Measurements from ENCODE around the gene TCEAL5. TPM values are rescaled to one million over a fixed set of nuclear protein-coding genes. Genes with fewer than 3 reads are reported as not detected.
A peak's percentile ranks its signal among the peaks of the same experiment; 100 is the strongest.
"Not testable (repeated sequence)": the region's sequence is repeated elsewhere in the genome, so short reads cannot be mapped to it uniquely, and the experiment has no call there.

Gene TCEAL5
- total RNA-seq, 1 donor from 2014 or later, result 0.36 TPM

DNA sequence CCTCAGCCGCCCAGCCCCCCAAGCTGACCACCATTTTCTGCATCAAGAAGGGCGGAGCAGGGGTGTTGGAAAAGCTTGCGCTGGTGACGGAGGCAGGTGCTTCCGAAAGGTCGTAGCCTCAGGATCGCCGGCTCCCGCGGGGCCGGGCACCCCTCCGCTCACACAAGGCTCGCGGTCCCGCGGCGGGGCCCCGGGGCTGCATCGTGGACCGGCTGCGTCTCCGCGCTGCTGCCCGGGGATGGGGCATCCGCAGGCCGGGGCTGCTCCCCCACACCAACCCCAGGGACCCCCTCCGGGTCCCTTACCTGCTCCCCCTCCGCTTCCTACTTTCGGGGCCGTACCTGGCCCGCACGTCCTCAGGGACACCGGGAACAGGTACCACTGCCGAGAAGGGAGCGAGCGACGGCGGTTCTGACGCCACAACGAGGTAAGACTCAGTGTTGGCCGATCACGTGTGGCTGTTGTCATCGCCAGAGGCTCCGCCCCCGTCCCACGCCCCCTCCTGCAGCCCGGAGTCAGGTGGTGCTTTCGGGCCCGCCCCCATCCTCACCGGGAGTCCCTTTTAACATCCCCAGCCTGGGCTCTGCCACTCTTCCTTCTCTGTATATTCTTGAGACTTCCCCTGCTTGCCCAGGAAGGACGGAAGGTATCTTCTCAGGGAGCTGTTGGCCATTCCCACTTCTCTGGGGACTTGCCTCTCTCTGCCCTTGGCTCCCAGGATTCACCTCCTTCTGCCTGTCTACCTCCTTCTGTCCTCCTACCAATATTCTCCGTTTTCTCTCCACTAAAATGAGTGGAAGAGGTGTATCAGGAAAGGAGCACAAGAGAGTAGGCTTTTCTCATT lies 34.2 kb upstream of the TCEAL5 start, which contains the start of gene BEX2:
BEX2 (minus strand) TSS at position 436 of the 844 bp plus-strand sequence. CDS start 1,014 bp downstream, outside the sequence.
- H3K27me3 Mint-ChIP-seq (ENCODE audit: low read depth, unreplicated experiment), result no peaks in the 10 kb centered on the region
- Histone ChIP-seq H3K4me2 (ENCODE audit: low read length) (peak within 1 kb of the TSS; percentile 84), H2AFZ (ENCODE audit: low read depth, low read length) (peak within 1 kb of the TSS; percentile 71), H3K4me1 (ENCODE audit: insufficient read depth, low read length) (no peaks in the 10 kb centered on the region), H3K9ac (ENCODE audit: low read length) (peak within 1 kb of the TSS; percentile 52), H3K9me3 (ENCODE audit: insufficient read depth, low read depth, low read length) (no peaks in the 10 kb centered on the region), H3K79me2 (ENCODE audit: insufficient read depth, low read length) (no peaks in the 10 kb centered on the region), H3K27me3 (ENCODE audit: insufficient read depth, low read length) (peaks cover 5% of the 10 kb centered on the region), H3K27ac (ENCODE audit: low read depth, low read length) (no peak within 1 kb of the TSS), H4K20me1 (ENCODE audit: insufficient read depth, low read length) (no peaks in the 10 kb centered on the region), H3K4me3 (ENCODE audit: insufficient read depth, low read depth, low read length) (peak within 1 kb of the TSS; percentile 48), H3K36me3 (ENCODE audit: insufficient read depth, low read length) (no peaks in the 10 kb centered on the region)
- peak within 1 kb of the TSS; percentile 66 for H3K27ac Mint-ChIP-seq (ENCODE audit: unreplicated experiment)
- DNase-seq (ENCODE audit: low read depth), result no peak
- FAIRE-seq, result no peak
- no peaks in the 10 kb centered on the region for H3K4me1 Mint-ChIP-seq (ENCODE audit: low read depth, unreplicated experiment)
- no peaks in the 10 kb centered on the region for H3K9me3 Mint-ChIP-seq (ENCODE audit: unreplicated experiment)
- peak within 1 kb of the TSS; percentile 84 for H3K4me3 Mint-ChIP-seq (ENCODE audit: unreplicated experiment)
- TF ChIP-seq EZH2 (IDR thresholded peaks at IDR 0.05; ENCODE audit: insufficient read depth, low read length), result no peak
- TF ChIP-seq, protein P1, sequence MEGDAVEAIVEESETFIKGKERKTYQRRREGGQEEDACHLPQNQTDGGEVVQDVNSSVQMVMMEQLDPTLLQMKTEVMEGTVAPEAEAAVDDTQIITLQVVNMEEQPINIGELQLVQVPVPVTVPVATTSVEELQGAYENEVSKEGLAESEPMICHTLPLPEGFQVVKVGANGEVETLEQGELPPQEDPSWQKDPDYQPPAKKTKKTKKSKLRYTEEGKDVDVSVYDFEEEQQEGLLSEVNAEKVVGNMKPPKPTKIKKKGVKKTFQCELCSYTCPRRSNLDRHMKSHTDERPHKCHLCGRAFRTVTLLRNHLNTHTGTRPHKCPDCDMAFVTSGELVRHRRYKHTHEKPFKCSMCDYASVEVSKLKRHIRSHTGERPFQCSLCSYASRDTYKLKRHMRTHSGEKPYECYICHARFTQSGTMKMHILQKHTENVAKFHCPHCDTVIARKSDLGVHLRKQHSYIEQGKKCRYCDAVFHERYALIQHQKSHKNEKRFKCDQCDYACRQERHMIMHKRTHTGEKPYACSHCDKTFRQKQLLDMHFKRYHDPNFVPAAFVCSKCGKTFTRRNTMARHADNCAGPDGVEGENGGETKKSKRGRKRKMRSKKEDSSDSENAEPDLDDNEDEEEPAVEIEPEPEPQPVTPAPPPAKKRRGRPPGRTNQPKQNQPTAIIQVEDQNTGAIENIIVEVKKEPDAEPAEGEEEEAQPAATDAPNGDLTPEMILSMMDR (IDR thresholded peaks at IDR 0.05; ENCODE audit: insufficient read depth, low read depth, low read length), result no peak
- no peaks in the 10 kb centered on the region for H3K36me3 Mint-ChIP-seq (ENCODE audit: low read depth, unreplicated experiment)

DNA sequence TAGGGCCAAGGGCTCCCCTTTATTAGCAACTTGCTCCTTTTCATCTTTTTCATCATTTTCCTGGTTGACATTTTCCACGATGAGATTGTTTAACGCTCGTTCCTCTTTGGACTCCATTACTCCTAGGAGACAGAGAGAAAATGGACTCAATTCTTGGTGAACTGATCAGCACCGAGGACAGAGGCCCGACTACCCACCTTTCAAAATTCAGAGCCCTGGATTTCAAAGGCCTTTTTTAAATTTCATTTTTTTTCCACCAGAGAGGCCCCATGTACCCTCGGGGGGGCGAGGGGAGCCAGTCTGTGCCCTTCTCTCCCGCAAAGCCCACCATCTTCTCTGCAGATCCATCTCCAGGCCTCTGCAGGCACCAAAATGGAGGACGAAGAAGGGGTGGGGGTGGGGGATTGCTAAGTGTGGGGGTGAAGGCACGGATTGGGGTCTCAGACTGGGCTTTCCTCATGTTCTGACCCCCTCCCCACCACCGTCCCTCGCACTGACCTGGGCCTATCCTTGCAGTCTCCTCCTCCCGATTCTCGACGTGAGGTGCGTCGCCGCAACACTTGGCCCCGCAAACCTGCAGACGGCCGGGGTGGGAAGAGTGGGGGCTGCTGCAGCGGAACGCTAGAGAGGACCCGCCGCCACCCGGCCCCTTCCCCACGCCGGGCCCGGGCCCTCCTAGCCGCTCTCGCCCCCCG lies 33.5 kb upstream of the TCEAL5 start:
- DNase-seq (ENCODE audit: low read depth), result no peak
- H3K4me1 ChIP-seq (ENCODE audit: insufficient read depth, low read length), result no peaks in the 10 kb centered on the region
- H3K27ac ChIP-seq (ENCODE audit: low read depth, low read length), result no peak overlapping the region
- H3K4me2 ChIP-seq (ENCODE audit: low read length), result peak overlapping the region; percentile 84
- Mint-ChIP-seq H3K27ac (ENCODE audit: unreplicated experiment) (no peak overlapping the region), H3K9me3 (ENCODE audit: unreplicated experiment) (no peaks in the 10 kb centered on the region), H3K4me1 (ENCODE audit: low read depth, unreplicated experiment) (no peaks in the 10 kb centered on the region), H3K36me3 (ENCODE audit: low read depth, unreplicated experiment) (no peaks in the 10 kb centered on the region), H3K4me3 (ENCODE audit: unreplicated experiment) (peak overlapping the region; percentile 74), H3K27me3 (ENCODE audit: low read depth, unreplicated experiment) (no peaks in the 10 kb centered on the region)
- no peaks in the 10 kb centered on the region for H3K36me3 ChIP-seq (ENCODE audit: insufficient read depth, low read length)
- no peaks in the 10 kb centered on the region for H4K20me1 ChIP-seq (ENCODE audit: insufficient read depth, low read length)
- FAIRE-seq, result no peak
- H3K9me3 ChIP-seq (ENCODE audit: insufficient read depth, low read depth, low read length), result no peaks in the 10 kb centered on the region
- no peak for TF ChIP-seq EZH2 (IDR thresholded peaks at IDR 0.05; ENCODE audit: insufficient read depth, low read length)
- TF ChIP-seq, protein P1 (IDR thresholded peaks at IDR 0.05; ENCODE audit: insufficient read depth, low read depth, low read length), result no peak
- H3K27me3 ChIP-seq (ENCODE audit: insufficient read depth, low read length), result peaks cover 5% of the 10 kb centered on the region
- H3K4me3 ChIP-seq (ENCODE audit: insufficient read depth, low read depth, low read length), result peak overlapping the region; percentile 48
- H2AFZ ChIP-seq (ENCODE audit: low read depth, low read length), result no peak overlapping the region
- H3K9ac ChIP-seq (ENCODE audit: low read length), result peak overlapping the region; percentile 52
- no peaks in the 10 kb centered on the region for H3K79me2 ChIP-seq (ENCODE audit: insufficient read depth, low read length)

DNA sequence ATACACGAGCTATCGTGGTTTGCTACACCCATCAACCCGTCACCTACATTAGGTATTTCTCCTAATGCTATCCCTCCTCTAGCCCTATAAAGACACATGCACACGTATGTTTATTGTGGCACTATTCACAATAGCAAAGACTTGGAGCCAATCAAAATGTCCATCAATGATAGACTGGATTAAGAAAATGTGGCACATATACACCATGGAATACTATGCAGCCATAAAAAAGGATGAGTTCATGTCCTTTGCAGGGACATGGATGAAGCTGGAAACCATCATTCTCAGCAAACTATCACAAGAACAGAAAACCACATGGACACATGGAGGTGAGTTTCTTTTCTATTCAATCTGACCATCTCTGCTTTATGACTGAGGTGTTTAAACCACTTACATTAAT lies 29.1 kb upstream of the TCEAL5 start:
- not testable (repeated sequence) for H3K27ac Mint-ChIP-seq (ENCODE audit: unreplicated experiment); H3K79me2 ChIP-seq (ENCODE audit: insufficient read depth, low read length); H3K27ac ChIP-seq (ENCODE audit: low read depth, low read length); H3K36me3 Mint-ChIP-seq (ENCODE audit: low read depth, unreplicated experiment); H3K9me3 ChIP-seq (ENCODE audit: insufficient read depth, low read depth, low read length); H2AFZ ChIP-seq (ENCODE audit: low read depth, low read length); H3K4me2 ChIP-seq (ENCODE audit: low read length); H3K9me3 Mint-ChIP-seq (ENCODE audit: unreplicated experiment); H3K27me3 Mint-ChIP-seq (ENCODE audit: low read depth, unreplicated experiment); H4K20me1 ChIP-seq (ENCODE audit: insufficient read depth, low read length); H3K9ac ChIP-seq (ENCODE audit: low read length); H3K27me3 ChIP-seq (ENCODE audit: insufficient read depth, low read length); H3K4me1 Mint-ChIP-seq (ENCODE audit: low read depth, unreplicated experiment); DNase-seq (ENCODE audit: low read depth); H3K36me3 ChIP-seq (ENCODE audit: insufficient read depth, low read length); FAIRE-seq; H3K4me3 ChIP-seq (ENCODE audit: insufficient read depth, low read depth, low read length); H3K4me3 Mint-ChIP-seq (ENCODE audit: unreplicated experiment); H3K4me1 ChIP-seq (ENCODE audit: insufficient read depth, low read length)

Data from astrocyte (in vitro differentiated cells and primary cell).